ENCODE results near the gene PXK. TPM values are rescaled to one million over a fixed set of nuclear protein-coding genes. Genes with fewer than 3 reads are reported as not detected.

PXK gene
- total and polyA plus RNA-seq, 12 donors, result 5.6 to 40.5 (median 25.3) TPM

DNA sequence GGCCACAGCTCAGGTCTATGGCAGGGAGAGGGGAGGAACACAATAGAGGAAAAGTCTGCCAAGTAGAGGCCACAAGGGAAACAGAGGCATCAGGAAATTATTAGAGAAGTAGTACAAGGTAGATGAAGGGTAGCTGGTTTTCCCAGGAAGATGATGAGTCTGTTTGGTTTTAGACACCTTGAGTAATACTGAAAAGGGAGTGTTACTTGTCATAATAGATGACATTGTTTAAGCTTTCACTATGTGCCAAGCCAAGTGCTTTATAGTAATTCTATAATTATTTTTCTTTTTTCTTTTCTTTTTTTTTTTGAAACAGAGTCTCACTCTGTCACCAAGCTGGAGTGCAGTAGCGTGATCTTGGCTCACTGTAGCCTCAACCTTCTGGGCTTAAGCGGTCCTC, 13.7 kb downstream of the PXK start:
- no peak for DNase-seq
- 67 to 100% (median 93%) methylated on average over 2 of the region's 2 CpGs for WGBS, 4 donors
- Histone ChIP-seq H3K9me3 (replicated peaks in 1 of 3) (no peaks in the 10 kb centered on the region), H3K27ac (no peak overlapping the region), H3K4me1 (replicated peaks in 1 of 2) (peaks cover 8 to 10% of the 10 kb centered on the region in 2 donors), H3K36me3 (replicated peaks in 1 of 2) (no peaks in the 10 kb centered on the region), H3K4me3 (no peak overlapping the region), H3K27me3 (no peaks in the 10 kb centered on the region)
- intact Hi-C loops (cut with DNase I), result no loop called here
- no peak for TF ChIP-seq POLR2A (IDR thresholded peaks at IDR 0.05)
- TF ChIP-seq, protein P1, sequence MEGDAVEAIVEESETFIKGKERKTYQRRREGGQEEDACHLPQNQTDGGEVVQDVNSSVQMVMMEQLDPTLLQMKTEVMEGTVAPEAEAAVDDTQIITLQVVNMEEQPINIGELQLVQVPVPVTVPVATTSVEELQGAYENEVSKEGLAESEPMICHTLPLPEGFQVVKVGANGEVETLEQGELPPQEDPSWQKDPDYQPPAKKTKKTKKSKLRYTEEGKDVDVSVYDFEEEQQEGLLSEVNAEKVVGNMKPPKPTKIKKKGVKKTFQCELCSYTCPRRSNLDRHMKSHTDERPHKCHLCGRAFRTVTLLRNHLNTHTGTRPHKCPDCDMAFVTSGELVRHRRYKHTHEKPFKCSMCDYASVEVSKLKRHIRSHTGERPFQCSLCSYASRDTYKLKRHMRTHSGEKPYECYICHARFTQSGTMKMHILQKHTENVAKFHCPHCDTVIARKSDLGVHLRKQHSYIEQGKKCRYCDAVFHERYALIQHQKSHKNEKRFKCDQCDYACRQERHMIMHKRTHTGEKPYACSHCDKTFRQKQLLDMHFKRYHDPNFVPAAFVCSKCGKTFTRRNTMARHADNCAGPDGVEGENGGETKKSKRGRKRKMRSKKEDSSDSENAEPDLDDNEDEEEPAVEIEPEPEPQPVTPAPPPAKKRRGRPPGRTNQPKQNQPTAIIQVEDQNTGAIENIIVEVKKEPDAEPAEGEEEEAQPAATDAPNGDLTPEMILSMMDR (IDR thresholded peaks at IDR 0.05), result no peak

DNA sequence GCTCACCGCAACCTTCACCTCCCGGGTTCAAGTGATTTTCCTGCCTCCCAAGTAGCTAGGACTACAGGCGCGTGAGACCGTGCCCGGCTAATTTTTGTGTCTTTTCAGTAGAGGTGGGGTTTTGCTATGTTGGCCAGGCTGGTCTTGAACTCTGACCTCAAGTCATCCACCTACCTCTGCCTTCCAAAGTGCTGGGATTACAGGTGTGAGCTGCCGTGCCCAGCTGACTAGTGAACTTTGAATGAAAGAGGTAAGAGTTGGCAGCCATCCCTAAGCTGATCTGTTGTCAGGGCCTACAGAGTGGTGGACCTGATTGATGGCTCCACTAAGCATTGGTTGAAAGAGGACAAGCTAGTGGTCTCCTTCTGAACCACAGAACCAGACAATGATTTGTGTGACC, 15.3 kb downstream of the PXK start:
- WGBS, 4 donors, result 93 to 97% (median 94%) methylated on average over 7 of the region's 7 CpGs
- TF ChIP-seq POLR2A (IDR thresholded peaks at IDR 0.05), result no peak
- TF ChIP-seq, protein P1 (IDR thresholded peaks at IDR 0.05), result no peak
- H3K4me3 ChIP-seq, result no peak overlapping the region
- H3K4me1 ChIP-seq (replicated peaks in 1 of 2), result peaks cover 8 to 10% of the 10 kb centered on the region in 2 donors
- no peak for DNase-seq
- H3K27me3 ChIP-seq, result no peaks in the 10 kb centered on the region
- no peaks in the 10 kb centered on the region for H3K9me3 ChIP-seq (replicated peaks in 1 of 3)
- H3K27ac ChIP-seq, result no peak overlapping the region
- H3K36me3 ChIP-seq (replicated peaks in 1 of 2), result no peaks in the 10 kb centered on the region
- intact Hi-C loops (cut with DNase I), result no loop called here

DNA sequence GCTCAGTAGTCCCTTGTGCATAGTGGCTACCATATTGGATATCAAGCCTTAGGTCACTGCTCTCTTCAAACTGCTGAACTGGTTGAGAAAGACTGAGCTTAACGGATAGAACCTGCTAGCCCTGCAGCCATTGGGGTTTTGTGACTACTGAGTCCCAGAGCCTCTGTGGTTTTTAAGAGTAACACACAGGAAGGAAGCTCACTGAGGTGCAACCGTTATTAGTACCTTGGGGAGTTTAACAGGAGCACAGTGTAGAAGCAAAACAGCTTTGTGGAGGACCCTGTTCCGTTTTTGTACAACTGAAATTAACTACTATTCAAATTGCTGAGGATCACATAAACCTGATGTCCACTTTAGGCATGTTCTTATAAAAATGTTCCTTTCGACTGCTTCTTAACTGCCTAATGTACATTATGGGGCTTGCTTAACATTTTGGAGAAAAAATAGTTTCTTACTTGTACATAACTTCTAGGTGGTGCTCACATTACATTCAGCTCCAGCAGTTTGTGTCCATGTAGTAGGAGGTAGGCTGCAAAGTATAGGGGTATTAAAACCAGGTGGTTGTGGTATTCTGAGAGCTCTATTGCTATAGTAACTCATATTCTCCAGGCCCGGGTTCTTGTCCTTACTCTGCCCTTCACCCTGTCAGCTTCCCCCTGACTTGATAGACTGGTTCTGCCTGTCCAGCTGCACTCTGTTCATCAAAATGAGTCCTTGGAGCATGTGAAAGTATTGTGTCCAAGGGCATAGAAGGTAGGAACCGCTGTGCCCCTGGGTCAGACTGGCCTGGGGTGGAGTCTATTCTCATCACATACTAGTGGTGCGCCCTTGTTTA, 17.3 kb downstream of the PXK start:
- no peaks in the 10 kb centered on the region for H3K27me3 ChIP-seq
- no peak for TF ChIP-seq POLR2A (IDR thresholded peaks at IDR 0.05)
- TF ChIP-seq, protein P1 (IDR thresholded peaks at IDR 0.05), result no peak
- H3K9me3 ChIP-seq (replicated peaks in 1 of 3), result no peaks in the 10 kb centered on the region
- no peak overlapping the region for H3K4me3 ChIP-seq
- peak overlapping the region in 1 of 5 donors; percentile 46 for H3K27ac ChIP-seq
- intact Hi-C loops (cut with DNase I), result no loop called here
- 71 to 79% (median 75%) methylated on average over 7 of the region's 7 CpGs for WGBS, 4 donors
- no peaks in the 10 kb centered on the region for H3K36me3 ChIP-seq (replicated peaks in 1 of 2)
- peaks cover 8 to 10% of the 10 kb centered on the region in 2 donors for H3K4me1 ChIP-seq (replicated peaks in 1 of 2)
- no peak for DNase-seq

DNA sequence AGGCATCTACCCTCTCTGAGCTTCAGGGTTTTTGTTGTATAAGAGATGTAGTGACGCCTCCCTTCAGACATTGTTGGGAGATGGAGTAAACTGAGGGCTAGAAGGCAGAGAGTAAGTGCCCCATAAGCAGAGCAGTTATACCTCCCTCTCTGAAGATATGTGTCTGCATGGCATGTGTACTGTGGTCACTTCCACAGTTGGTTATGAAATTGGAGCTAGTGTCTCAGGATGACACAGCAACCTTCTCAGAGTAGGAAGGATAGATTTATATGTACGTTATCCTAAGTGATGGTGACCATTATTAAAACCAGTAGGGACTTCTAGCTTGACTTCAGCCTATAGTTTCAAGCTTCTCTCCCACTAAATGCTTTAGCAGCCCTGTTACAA, 17.9 kb downstream of the PXK start:
- Histone ChIP-seq H3K4me3 (no peak overlapping the region), H3K27me3 (no peaks in the 10 kb centered on the region), H3K27ac (peak overlapping the region in 1 of 5 donors; percentile 46), H3K4me1 (replicated peaks in 1 of 2) (peaks cover 9 to 10% of the 10 kb centered on the region in 2 donors), H3K36me3 (replicated peaks in 1 of 2) (no peaks in the 10 kb centered on the region), H3K9me3 (replicated peaks in 1 of 3) (no peaks in the 10 kb centered on the region)
- TF ChIP-seq POLR2A (IDR thresholded peaks at IDR 0.05), result no peak
- TF ChIP-seq, protein P1 (IDR thresholded peaks at IDR 0.05), result no peak
- intact Hi-C loops (cut with DNase I), result no loop called here
- 83 to 93% (median 85%) methylated on average over 2 of the region's 2 CpGs for WGBS, 4 donors
- DNase-seq, result no peak
